Testis (tissue), 2 donors: ENCODE results near the gene YPEL2.
"Not testable (repeated sequence)": the region's sequence is repeated elsewhere in the genome, so short reads cannot be mapped to it uniquely, and the experiment has no call there.

Experiments
- CTCF ChIP-seq, 3 experiments: fragments of 450-650 bp in 2 of 3; fragments of 200-600 bp in 1 of 3; sonication (generic) in 1 of 3; IDR thresholded peaks; one replicate each; pipeline ENCODE4 v1.5.1; 2016 to 2019; ENCODE audit warnings: antibody characterized with exemption in 3 of 3, mild to moderate bottlenecking in 2 of 3, moderate library complexity in 1 of 3
- POLR2A ChIP-seq: fragments of 450-650 bp; IDR thresholded peaks from one replicate; pipeline ENCODE4 v1.6.1; 2017; ENCODE audit warnings: antibody characterized with exemption, mild to moderate bottlenecking, moderate library complexity

GRCh38 chr17:59290302-59290998 lies 41.0 kb upstream of the YPEL2 start:
- not testable (repeated sequence) for TF ChIP-seq CTCF (IDR thresholded peaks at IDR 0.05); POLR2A
